GM19099 (cell line): ENCODE results near the gene STXBP5L.

Experiments
- POLR2A ChIP-seq: IDR thresholded peaks from 3 replicates; pipeline ENCODE4 v1.6.1; 2011; ENCODE audit warnings: low read depth; ENCODE audit not compliant: insufficient read length; ENCODE audit errors: extremely low read depth

Gene STXBP5L

GRCh38 chr3:121324320-121324719 lies 416.3 kb downstream of the STXBP5L start:
- TF ChIP-seq POLR2A = no peak

- no peak for TF ChIP-seq POLR2A
Observed at GRCh38 chr3:121330118-121330517, 422.1 kb downstream of the STXBP5L start.

GRCh38 chr3:121330634-121331033 lies 422.6 kb downstream of the STXBP5L start:
- no peak for TF ChIP-seq POLR2A

DNA sequence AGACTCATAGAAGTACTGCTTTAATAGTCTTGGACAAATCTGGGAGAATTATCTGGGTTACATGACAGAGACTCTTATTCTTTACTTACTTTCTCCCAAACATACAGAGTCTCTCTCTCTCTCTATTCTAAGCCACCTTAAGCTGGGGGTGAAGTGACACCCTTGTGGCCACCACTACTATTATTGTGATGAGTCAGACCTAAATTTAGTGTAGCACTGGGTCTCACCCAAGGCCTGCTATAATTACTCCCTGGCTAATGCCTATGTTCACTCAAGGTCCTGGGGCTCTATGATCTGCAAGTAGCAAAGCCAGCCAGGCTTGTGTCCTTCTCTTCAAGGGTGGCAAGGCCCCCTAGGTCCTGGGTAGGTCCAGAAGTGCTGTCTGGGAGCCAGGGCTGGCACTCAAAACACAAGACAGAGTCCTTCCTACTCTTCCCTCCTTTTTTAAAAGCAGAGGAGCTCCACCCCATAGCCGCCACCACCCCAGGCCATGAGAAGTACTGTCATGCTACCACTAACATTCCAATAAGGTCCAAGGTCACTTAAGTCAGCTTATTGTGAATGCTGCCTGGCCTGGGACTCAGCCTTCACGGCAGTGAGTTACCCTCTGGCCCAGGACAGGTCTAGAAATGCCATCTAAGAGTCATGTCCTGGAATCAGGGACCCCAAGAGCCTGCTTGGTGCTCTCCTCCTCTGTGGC lies 454.2 kb downstream of the STXBP5L start:
- TF ChIP-seq POLR2A = no peak

DNA sequence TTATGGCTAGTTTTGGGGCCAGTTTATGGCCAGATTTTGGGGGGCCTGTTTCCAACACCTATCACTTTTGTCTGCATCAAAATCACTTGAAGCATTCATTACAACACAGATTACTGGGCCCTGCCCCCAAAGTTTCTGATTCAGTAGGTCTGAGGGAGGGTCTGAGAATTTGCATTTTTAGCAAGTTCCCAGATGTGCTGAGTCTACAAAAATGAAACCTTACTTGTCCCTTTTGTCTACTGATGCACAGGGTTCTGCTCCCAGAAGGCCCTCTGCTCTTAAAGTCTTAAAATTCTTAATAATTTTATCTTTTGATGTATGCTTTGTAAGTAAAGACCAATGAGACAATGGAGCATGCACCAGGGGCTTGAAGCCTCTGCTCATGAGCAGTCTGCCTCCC lies 491.8 kb downstream of the STXBP5L start:
- no peak for TF ChIP-seq POLR2A

GRCh38 chr3:121405631-121406030 lies 497.6 kb downstream of the STXBP5L start:
- no peak for TF ChIP-seq POLR2A

DNA sequence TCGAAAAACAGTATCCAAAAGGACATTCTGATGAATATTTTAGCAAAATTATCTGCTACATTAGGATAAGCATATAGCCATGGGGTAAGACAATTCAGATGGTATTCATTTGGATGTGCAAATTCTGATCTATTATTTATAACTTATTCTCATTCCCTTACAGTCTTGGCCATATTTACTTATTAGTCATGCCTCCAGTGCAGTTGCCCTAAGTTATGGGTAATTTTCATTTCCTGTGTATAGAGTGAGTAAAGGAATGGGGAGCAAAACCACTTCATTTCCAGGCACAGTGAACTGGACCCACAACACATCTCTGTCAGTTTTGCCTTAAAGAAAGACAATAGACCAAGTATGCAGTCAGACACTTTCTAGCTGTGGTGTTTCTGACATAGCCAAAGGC lies 503.5 kb downstream of the STXBP5L start:
- no peak for TF ChIP-seq POLR2A

DNA sequence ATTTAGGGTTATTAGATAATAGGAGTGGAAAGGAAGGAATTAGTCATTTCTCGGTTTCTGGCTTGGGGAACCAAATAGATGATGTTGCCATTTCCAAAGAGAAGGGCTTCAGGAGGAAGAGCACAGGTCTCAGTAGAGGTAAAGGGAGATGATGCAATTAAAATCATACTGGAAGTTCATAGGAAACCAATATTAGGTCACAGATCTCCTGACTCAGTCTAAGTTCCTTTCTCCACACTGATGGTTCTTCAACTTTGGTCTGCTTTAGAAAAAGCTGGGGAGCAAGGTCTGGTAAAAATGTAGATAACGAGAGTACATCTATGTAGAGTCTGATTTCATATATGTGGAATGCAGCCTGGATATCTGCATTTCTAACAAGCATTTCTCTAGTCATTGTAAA lies 506.9 kb downstream of the STXBP5L start:
- TF ChIP-seq POLR2A = no peak

DNA sequence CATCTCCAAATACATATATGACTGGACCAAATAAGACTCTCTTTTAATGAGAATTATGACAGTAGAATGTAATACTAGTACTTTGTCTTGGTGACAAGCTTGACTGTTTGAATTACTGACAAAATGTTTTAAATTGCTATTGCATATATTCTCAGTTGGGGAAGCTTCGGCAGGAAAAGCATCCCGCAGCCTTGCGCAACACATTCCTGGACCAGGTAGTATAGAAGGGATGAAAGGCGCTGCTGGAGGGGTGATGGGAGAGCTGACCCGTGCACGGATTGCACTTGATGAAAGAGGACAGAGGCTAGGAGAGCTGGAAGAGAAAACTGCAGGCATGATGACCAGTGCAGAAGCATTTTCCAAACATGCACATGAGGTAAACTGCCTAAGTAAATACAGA lies 510.2 kb downstream of the STXBP5L start:
- TF ChIP-seq POLR2A = no peak

DNA sequence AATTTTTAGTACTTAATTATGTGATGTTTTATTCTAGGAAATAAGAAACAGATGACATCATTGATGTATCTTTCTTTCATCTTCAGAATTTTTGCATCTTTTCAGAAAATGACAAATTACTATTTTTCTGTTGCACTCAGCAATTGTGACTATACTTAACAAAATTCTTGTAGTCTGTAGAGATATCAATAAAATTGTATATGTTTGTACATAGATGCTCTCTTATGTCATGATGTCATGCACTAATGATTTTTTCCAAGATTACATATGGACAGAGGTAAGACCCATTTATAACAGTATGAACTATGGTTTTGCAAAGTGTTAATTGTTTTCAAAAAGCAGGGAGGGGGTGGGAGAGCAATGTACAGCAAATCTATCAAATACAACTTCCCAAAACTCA lies 516.5 kb downstream of the STXBP5L start:
- TF ChIP-seq POLR2A = no peak

- TF ChIP-seq POLR2A = no peak
Observed at GRCh38 chr3:121430664-121431215, 522.7 kb downstream of the STXBP5L start.

- TF ChIP-seq POLR2A = no peak
Observed at GRCh38 chr3:121431726-121432517, 523.9 kb downstream of the STXBP5L start.

DNA sequence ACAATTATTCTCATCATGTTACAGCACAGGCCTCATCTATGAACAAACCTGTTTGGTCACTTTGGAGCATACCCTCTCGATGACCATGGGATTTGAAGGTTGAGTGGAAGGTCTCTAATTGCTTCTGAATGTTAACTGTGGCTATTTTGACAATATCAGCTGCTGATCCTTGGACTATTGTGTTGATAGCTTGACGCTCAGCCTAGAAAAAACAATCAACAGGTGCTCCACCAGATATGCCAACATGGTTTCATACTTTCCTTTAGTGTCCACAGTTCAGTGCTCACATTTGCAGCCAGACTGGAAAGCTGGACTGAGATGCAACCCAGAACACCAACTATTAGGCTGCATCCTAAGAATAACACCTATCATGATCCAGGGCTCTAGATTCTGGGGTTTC lies 528.1 kb downstream of the STXBP5L start:
- TF ChIP-seq POLR2A = no peak

DNA sequence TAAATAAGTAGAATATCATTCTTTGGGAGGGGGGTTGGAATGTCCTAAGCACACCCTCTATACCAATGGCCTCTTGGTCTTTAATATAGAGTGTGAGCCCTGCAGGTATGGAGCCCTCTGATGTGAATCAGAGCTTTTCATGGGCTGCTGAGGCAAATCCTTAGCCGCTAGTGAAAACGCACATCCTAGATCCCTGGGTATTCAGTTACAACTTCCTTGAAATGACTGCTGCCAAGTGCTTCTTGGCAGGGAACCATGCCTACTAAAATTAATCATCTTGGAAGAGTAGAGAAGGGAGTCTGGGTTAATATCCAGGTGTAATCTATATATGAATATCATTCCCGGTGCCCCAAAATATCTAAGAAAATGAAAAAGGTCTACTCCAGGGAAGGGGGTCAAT lies 528.6 kb downstream of the STXBP5L start:
- no peak for TF ChIP-seq POLR2A

DNA sequence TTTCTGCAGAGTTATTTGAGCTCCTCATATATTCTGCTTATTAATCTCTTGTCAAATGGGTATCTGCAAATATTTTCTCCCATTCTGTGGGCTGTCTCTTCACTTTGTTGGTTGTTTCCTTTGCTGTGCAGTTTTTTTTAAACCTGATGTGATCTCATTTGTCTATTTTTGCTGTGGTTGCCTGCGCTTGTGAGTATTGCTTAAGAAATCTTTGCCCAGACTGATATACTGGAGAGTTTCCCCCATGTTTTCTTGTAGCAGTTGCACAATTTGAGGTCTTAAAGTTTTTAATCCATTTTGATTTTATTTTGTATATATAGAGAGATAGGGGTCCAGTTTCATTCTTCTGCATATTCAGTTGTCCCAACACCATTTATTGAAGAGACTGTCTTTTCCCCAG lies 535.5 kb downstream of the STXBP5L start:
- no peak for TF ChIP-seq POLR2A

- no peak for TF ChIP-seq POLR2A
Observed at GRCh38 chr3:121462565-121462964, 554.6 kb downstream of the STXBP5L start.
